ENCODE data around the gene SLF2. TPM values are rescaled to one million over a fixed set of nuclear protein-coding genes. Genes with fewer than 3 reads are reported as not detected.
"Not testable (repeated sequence)": the region's sequence is repeated elsewhere in the genome, so short reads cannot be mapped to it uniquely, and the experiment has no call there.

Gene SLF2
- total RNA-seq, 1 experiment from 2014 or later, result 11.1 TPM

DNA sequence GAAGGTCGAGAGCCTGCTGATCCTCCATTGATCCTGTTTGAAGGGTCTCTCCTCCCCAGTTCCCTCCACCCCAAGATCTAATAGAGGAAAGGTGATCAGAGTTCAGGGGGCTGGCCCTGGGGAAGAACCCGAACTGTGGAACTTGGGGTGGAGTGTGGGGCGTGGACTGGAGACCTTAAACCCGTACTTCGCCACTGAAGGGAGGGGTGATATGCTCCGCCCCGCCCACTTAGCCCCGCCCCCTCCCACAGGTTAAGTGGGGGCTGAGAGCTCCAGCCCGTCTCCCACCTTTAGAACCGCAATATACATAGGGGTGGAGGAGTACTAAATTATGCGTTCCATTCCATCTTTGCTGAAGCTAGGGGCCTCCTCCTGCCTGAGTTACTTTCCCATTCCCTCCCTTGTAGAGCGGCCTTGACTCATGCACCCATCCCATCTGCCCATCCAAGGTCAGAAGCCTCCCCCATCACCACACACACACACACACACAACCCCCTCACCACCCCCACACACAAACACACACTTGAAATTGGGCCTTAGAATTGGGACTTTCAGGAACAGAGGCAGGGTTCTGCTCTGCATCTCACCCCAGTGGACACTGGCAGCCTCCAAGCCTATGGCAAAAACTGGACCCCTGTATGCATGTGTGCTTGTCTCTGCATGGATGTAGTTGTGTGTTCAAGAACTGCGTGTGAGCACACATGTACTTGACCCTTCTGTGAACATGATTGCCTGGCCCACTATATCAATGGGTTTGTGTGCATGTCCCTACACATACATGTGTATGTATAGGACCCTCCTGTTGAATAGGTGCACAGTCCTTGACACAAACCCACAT, 57.5 kb downstream of the SLF2 start:
- Histone ChIP-seq H3K4me3 (ENCODE audit: insufficient read depth, low read depth, low read length) (peak overlapping the region; percentile 75), H3K27me3 (ENCODE audit: control insufficient read depth, insufficient read depth, low read length) (peaks cover 2% of the 10 kb centered on the region; the same call in 1 of the 2 replicates), H3K36me3 (replicated peaks; ENCODE audit: control insufficient read depth, insufficient read depth, low read length) (no peaks in the 10 kb centered on the region)
- peak; percentile 86 for DNase-seq

DNA sequence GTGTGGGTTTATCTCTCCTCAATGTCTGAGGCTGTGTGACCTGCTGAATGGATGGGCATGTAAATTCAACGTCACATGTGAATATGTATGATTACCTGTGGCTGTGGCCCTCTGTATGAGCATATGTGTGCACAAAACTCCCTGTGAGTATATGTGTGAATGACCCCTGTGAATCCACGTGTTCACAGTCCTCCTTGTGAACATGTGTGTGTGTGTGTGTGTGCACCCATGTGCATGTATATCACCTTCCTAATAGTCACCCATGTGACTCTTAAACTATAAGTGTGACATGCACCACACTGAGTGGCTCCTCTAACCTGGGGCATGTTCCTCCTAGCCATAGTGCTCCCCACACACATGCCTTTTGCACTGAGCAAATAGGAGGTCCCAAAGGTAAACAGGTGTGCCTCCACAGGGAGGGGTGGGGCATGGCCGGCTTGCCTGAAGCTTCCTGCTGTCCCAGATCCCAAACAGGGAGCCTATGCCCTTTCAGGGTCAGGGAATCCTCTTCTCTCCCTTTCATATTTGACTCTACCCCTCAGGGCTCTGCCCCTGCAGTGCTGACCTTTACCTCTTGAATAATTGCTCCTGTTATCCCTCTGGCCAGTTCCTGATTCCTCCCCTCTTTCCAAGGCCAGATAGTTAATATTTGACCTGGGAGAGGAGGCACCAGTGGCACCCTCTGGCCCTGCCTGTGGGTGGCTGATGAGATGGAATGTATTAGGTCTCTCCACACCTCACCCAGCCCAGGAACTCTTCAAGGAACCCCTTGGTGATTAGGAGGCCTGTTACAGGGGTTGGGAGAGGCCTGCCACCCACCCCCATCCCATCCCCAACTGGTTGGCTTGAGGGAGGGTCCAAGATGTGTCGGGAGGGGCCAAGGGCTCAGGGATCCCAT, 58.4 kb downstream of the SLF2 start:
- no peak overlapping the region for H3K4me3 ChIP-seq (ENCODE audit: insufficient read depth, low read depth, low read length)
- no peaks in the 10 kb centered on the region for H3K36me3 ChIP-seq (replicated peaks; ENCODE audit: control insufficient read depth, insufficient read depth, low read length)
- peaks cover 2% of the 10 kb centered on the region; the same call in 1 of the 2 replicates for H3K27me3 ChIP-seq (ENCODE audit: control insufficient read depth, insufficient read depth, low read length)
- peak; percentile 40 for DNase-seq

DNA sequence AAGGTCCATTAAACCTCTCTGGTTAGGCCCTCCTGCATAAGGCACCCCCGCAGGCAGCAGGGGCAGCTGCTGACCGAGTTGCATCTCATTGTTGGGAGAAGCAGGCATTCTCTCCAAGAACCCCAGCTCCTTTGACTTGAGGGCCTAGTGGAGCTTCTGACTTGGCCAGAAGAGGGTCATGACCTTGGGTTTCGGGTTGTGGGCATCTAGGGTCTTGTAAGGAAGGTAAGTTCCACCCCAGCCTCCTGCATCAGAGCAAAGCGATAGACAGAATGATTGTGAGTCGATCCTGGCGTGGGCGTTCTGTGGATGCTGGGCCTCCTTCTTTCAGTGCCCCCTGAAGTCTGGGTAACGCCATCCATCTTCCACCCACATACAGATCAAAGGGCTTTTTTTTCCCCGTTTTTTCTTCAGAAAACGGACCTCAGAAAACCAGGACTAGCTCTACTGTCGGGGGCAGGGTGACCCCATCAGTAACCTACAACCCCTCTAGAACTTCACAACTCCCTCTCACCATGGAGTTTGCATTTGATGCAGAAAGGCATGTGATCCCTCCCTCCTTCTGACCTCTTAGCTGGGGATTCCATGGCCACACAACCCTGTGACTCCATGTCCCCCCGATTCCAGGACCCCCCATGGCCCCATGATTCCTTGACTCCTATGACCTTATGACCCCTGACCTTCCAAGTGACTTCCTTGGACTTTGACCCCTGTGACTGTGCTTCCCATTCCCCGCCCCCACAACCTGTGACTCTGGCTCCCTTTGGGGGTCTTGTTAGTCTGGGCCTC, 59.5 kb downstream of the SLF2 start:
- peaks cover 2% of the 10 kb centered on the region; the same call in 1 of the 2 replicates for H3K27me3 ChIP-seq (ENCODE audit: control insufficient read depth, insufficient read depth, low read length)
- H3K36me3 ChIP-seq (replicated peaks; ENCODE audit: control insufficient read depth, insufficient read depth, low read length), result no peaks in the 10 kb centered on the region
- peak; percentile 47 for DNase-seq
- no peak overlapping the region for H3K4me3 ChIP-seq (ENCODE audit: insufficient read depth, low read depth, low read length)

DNA sequence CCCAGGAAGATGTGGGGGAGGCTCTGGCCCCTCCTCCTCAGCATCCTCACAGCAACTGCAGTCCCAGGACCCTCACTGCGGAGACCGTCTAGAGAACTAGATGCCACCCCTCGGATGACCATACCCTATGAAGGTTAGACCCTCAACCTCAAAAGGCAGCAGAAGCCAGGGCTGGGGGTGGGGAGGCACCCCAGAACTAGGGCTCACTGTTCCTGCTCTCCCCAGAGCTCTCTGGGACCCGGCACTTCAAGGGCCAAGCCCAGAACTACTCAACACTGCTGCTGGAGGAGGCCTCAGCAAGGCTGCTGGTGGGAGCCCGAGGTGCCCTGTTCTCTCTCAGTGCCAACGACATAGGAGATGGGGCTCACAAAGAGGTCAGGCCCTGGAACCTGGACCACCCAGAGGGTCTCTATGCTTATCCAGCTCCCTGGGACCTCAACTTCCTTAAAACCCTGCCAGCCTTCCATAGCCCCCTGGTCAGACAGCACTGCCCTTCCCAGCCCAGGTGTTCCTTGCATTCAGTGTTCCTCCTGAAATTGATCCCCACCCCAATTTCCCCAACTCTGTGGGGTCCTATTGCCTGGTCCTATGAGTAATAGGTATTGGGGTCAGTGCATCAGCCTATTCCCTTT, 60.3 kb downstream of the SLF2 start:
- DNase-seq, result peak; percentile 13
- Histone ChIP-seq H3K4me3 (ENCODE audit: insufficient read depth, low read depth, low read length) (no peak overlapping the region), H3K36me3 (replicated peaks; ENCODE audit: control insufficient read depth, insufficient read depth, low read length) (no peaks in the 10 kb centered on the region), H3K27me3 (ENCODE audit: control insufficient read depth, insufficient read depth, low read length) (peaks cover 2% of the 10 kb centered on the region; the same call in 1 of the 2 replicates)

DNA sequence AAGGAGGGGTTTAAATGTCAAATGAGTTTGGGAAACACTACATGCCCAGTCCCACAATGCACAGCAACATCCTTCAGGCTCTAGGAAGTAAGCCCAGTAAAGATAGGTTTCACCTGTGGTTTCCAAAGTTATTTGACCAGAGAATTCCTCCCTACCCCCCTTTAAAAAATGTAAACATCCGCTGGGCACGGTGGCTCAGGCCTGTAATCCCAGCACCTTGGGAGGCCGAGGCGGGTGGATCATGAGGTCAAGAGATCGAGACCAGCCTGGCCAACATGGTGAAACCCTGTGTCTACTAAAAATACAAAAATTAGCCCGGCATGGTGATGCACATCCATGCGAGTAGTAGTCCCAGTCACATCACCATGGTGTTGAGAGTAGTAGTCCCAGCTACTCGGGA, 62.6 kb downstream of the SLF2 start:
- not testable (repeated sequence) for DNase-seq; H3K4me3 ChIP-seq (ENCODE audit: insufficient read depth, low read depth, low read length); H3K27me3 ChIP-seq (ENCODE audit: control insufficient read depth, insufficient read depth, low read length); H3K36me3 ChIP-seq (replicated peaks; ENCODE audit: control insufficient read depth, insufficient read depth, low read length)

DNA sequence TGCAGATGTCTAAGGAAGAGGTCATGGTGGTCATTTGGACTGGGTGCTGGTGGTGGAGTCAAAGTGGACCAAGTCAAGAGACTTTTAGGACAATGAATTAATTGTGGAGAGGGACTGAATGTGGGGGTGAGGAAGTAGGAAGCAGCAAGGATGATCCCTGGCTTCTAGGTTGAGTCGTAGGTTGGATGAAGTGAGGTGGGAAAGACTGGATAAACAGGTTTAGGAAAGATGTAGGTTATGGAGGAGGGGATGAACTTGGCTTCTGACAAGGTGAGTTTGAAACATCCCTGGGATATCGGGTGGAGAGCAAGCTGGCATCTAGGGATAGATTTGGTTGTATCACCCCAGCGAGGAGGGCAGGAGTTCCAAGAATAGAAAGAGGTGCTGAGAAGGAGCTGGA, 64.1 kb downstream of the SLF2 start:
- no peak overlapping the region for H3K4me3 ChIP-seq (ENCODE audit: insufficient read depth, low read depth, low read length)
- H3K27me3 ChIP-seq (ENCODE audit: control insufficient read depth, insufficient read depth, low read length), result no peaks in the 10 kb centered on the region
- DNase-seq, result peak; percentile 8
- H3K36me3 ChIP-seq (replicated peaks; ENCODE audit: control insufficient read depth, insufficient read depth, low read length), result peaks cover 4% of the 10 kb centered on the region

DNA sequence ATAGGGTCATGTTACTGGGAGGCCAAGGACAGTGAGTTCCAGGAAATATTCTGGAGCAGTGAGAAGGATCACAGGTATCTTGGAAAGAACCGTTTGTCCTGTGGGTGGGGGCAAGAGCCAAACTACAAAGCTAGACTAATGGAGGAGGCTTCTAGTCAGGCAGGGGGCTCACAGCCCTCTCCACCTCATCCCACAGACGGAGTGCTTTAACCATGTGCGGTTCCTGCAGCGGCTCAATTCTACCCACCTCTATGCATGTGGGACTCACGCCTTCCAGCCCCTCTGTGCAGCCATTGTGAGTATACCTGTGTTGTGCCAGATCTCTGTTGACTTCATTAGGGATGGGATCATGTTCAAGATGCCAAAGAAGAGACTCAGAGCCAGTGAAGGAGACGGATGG, 64.7 kb downstream of the SLF2 start:
- Histone ChIP-seq H3K4me3 (ENCODE audit: insufficient read depth, low read depth, low read length) (no peak overlapping the region), H3K27me3 (ENCODE audit: control insufficient read depth, insufficient read depth, low read length) (no peaks in the 10 kb centered on the region), H3K36me3 (replicated peaks; ENCODE audit: control insufficient read depth, insufficient read depth, low read length) (peaks cover 4% of the 10 kb centered on the region)
- DNase-seq, result peak; percentile 13

DNA sequence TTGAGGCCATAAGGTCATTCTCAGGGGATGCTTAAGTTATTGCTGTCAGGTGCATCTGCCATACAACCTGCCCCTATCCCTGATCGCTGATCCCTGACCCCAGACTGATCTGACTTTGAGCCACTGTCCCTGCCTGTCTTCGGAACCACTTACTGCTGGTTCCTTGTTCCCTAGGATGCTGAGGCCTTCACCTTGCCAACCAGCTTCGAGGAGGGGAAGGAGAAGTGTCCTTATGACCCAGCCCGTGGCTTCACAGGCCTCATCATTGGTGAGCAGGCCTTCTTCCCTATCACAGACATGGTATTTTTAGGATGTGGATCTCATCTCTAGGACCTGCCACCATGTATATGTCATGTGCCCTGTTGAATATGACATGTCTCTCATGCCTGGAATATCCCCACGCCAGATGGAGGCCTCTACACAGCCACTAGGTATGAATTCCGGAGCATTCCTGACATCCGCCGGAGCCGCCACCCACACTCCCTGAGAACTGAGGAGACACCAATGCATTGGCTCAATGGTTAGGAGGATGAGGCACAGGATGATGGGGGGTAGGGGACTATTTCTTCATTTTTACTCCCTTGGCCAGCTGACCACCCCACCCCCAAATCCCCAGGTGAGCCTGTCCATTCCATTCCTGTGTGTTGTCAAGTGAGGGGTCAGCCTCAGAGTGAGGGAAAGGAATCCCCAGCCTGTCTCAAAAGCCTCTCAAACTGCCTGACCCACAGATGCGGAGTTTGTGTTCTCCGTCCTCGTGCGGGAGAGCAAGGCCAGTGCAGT, 65.5 kb downstream of the SLF2 start:
- Histone ChIP-seq H3K36me3 (replicated peaks; ENCODE audit: control insufficient read depth, insufficient read depth, low read length) (peaks cover 4% of the 10 kb centered on the region), H3K27me3 (ENCODE audit: control insufficient read depth, insufficient read depth, low read length) (no peaks in the 10 kb centered on the region), H3K4me3 (ENCODE audit: insufficient read depth, low read depth, low read length) (no peak overlapping the region)
- DNase-seq, result no peak

DNA sequence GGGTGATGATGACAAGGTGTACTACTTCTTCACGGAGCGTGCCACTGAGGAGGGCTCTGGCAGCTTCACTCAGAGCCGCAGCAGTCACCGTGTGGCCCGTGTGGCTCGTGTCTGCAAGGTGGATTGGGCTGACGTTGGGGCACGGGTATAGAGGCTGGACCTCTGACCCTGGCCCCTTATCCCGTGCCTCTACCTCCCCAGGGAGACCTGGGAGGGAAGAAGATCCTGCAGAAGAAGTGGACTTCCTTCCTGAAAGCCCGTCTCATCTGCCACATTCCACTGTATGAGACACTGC, 66.1 kb downstream of the SLF2 start:
- DNase-seq, result no peak
- H3K36me3 ChIP-seq (replicated peaks; ENCODE audit: control insufficient read depth, insufficient read depth, low read length), result peaks cover 4% of the 10 kb centered on the region
- H3K27me3 ChIP-seq (ENCODE audit: control insufficient read depth, insufficient read depth, low read length), result no peaks in the 10 kb centered on the region
- no peak overlapping the region for H3K4me3 ChIP-seq (ENCODE audit: insufficient read depth, low read depth, low read length)

DNA sequence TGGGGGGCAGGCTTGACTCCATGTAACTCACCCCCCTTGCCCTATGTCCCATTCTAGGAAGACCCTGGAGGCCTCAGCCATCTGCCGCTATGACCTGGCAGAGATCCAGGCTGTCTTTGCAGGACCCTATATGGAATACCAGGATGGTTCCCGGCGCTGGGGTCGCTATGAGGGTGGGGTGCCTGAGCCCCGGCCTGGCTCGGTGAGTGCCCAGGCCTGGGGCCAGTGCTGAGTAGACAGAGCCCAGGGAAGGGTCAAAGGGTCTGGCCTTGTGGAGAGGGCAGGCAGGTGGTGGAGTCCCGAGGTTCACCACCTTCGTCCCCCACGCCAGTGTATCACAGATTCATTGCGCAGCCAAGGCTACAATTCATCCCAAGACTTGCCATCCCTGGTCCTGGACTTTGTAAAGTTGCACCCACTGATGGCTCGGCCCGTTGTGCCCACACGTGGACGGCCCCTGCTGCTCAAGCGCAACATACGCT, 67.1 kb downstream of the SLF2 start:
- peak; percentile 18 for DNase-seq
- H3K27me3 ChIP-seq (ENCODE audit: control insufficient read depth, insufficient read depth, low read length), result no peaks in the 10 kb centered on the region
- H3K4me3 ChIP-seq (ENCODE audit: insufficient read depth, low read depth, low read length), result no peak overlapping the region
- H3K36me3 ChIP-seq (replicated peaks; ENCODE audit: control insufficient read depth, insufficient read depth, low read length), result peaks cover 4% of the 10 kb centered on the region

DNA sequence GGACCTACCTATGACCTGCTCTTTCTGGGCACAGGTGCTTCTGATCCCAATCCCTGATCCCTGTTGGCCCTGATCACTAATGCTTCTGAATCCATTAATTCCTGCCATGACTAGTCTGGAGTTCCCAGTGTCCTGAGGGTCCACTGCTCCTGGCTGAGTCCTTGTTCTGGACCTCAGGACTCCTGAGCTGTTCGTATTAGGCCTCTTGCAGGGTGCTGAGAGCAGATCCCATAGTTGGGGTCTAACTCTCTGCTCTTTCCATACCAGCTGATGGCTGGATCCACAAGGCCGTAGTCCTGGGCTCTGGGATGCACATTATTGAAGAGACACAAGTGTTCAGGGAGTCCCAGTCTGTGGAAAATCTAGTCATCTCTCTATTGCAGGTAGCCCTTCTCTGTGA, 67.5 kb downstream of the SLF2 start:
- H3K27me3 ChIP-seq (ENCODE audit: control insufficient read depth, insufficient read depth, low read length), result no peaks in the 10 kb centered on the region
- H3K36me3 ChIP-seq (replicated peaks; ENCODE audit: control insufficient read depth, insufficient read depth, low read length), result peaks cover 4% of the 10 kb centered on the region
- no peak overlapping the region for H3K4me3 ChIP-seq (ENCODE audit: insufficient read depth, low read depth, low read length)
- peak; percentile 13 for DNase-seq

DNA sequence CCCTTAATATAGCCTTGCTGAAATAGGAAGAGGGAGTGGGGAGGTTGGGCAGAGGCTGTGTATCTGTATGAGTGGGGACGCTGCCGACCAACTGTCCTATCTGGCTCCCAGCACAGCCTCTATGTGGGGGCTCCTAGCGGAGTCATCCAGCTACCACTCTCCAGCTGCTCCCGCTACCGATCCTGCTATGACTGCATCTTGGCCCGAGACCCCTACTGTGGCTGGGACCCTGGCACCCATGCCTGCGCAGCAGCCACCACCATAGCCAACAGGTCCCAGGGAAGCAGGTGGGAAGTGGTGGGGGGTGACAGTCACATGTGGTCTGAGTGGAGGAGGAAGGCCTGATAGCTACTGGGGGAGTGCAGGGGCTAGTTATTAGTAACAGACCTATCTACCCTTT, 67.9 kb downstream of the SLF2 start:
- Histone ChIP-seq H3K4me3 (ENCODE audit: insufficient read depth, low read depth, low read length) (no peak overlapping the region), H3K36me3 (replicated peaks; ENCODE audit: control insufficient read depth, insufficient read depth, low read length) (peaks cover 4% of the 10 kb centered on the region), H3K27me3 (ENCODE audit: control insufficient read depth, insufficient read depth, low read length) (no peaks in the 10 kb centered on the region)
- DNase-seq, result peak; percentile 13

DNA sequence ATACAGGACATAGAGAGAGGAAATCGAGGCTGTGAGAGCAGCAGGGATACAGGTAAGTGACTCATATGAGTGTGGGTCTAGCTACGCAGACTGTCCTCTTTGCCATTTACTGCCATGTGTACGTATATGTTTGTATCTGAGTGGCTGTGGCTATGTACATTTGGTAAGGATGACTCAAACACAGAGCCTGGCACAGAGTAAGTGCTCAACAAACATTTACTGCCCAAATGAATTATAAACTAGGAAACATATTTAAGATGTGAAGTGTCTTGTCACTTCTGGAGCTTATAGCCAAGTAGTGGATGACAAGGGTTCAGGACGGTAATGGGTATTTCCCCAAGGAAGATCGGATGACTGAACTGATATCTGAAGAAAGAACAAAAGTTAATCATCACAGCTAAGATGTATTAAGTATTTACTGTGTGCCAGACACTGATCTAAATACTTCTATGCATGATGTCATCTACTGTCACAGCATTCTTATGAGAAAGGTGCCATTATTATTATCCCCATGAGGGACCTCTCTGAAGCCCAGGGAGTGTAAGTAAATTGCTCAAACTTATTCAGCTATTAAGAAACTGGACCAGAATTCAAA, 68.5 kb downstream of the SLF2 start:
- H3K4me3 ChIP-seq (ENCODE audit: insufficient read depth, low read depth, low read length), result no peak overlapping the region
- DNase-seq, result no peak
- peaks cover 4% of the 10 kb centered on the region for H3K36me3 ChIP-seq (replicated peaks; ENCODE audit: control insufficient read depth, insufficient read depth, low read length)
- H3K27me3 ChIP-seq (ENCODE audit: control insufficient read depth, insufficient read depth, low read length), result no peaks in the 10 kb centered on the region
